Spleen (tissue), 7 donors: ENCODE results near the gene PNPLA2.

ENCODE experiments used
- CTCF ChIP-seq, 11 experiments: fragments of 200-600 bp in 7 of 11; fragments of 450-650 bp in 4 of 11; sonication (generic) in 4 of 11; IDR thresholded peaks in 8 of 11; conservative IDR thresholded peaks in 3 of 11; 1 replicate in 7 of 11; 2 replicates in 4 of 11; pipeline versions ENCODE4 v1.4.0 to v1.8.0; 2016 to 2021; ENCODE audit warnings: antibody characterized with exemption in 11 of 11, inconsistent platforms in 4 of 11, mild to moderate bottlenecking in 1 of 11
- POLR2AphosphoS5 ChIP-seq, 3 donors: sonication (generic); formaldehyde crosslinking; IDR thresholded peaks; one replicate each; pipeline ENCODE4 v1.5.1; 2017; ENCODE audit warnings: antibody characterized with exemption in 3 of 3
- donor health status: DM: no; HTN: no; CAD: no; lungs with moderate emphysema.
- donor health status: DM: no; HTN: no; CAD: no.
- donor health status: DM: no; HTN: no; CAD: no.

- TF ChIP-seq CTCF (IDR thresholded peaks at IDR 0.05 in 8 of 11, conservative IDR thresholded peaks at IDR 0.05 in 3 of 11) (no peak), POLR2AphosphoS5 (IDR thresholded peaks at IDR 0.05) (peak in 1 of 3 donors; percentile 15)
Measured at GRCh38 chr11:867856-868358, 49.2 kb downstream of the PNPLA2 start.
